KOPT-K1 (cell line): Measurements from ENCODE around the gene DNMBP.
A peak's percentile ranks its signal among the peaks of the same experiment; 100 is the strongest.
"Not testable (repeated sequence)": the region's sequence is repeated elsewhere in the genome, so short reads cannot be mapped to it uniquely, and the experiment has no call there.

Experiments
- H3K27ac ChIP-seq: fragments of 200-600 bp; sonication (generic); 2 replicates; pipeline ENCODE4 v1.5.1; 2016; ENCODE audit warnings: antibody characterized with exemption, mild to moderate bottlenecking, low read depth, low read length; ENCODE audit not compliant: poor library complexity, severe bottlenecking
- H3K36me3 ChIP-seq: fragments of 200-600 bp; sonication (generic); 2 replicates; pipeline ENCODE4 v1.5.1; 2017; ENCODE audit warnings: antibody characterized with exemption, mild to moderate bottlenecking, low read length, moderate library complexity; ENCODE audit not compliant: insufficient read depth
- H3K9me3 ChIP-seq: fragments of 200-600 bp; sonication (generic); 2 replicates; pipeline ENCODE4 v1.5.1; 2017; ENCODE audit warnings: antibody characterized with exemption, low read length, mild to moderate bottlenecking; ENCODE audit not compliant: insufficient read depth, poor library complexity, severe bottlenecking

Gene DNMBP

DNA sequence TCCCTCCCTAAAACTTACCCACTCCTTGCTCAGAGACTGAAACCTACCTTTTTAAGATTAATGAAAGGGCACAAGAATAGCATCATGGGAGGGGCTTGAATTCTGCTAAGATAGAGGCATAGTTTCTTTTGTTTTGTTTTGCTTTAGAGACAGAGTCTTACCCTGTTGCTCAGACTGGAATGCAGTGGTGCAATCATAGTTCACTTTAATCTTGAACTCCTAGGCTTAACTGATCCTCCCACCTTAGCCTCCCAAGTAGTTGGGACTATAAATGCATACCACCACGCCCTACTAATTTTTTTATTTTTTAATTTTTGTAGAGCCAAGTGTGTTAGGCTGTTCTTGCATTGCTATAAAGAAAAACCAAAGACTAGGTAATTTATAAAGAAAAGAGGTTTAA lies 17.7 kb upstream of the DNMBP start:
- Histone ChIP-seq H3K9me3 (peaks cover 20% of the 10 kb centered on the region), H3K36me3 (no peaks in the 10 kb centered on the region), H3K27ac (no peak overlapping the region)

DNA sequence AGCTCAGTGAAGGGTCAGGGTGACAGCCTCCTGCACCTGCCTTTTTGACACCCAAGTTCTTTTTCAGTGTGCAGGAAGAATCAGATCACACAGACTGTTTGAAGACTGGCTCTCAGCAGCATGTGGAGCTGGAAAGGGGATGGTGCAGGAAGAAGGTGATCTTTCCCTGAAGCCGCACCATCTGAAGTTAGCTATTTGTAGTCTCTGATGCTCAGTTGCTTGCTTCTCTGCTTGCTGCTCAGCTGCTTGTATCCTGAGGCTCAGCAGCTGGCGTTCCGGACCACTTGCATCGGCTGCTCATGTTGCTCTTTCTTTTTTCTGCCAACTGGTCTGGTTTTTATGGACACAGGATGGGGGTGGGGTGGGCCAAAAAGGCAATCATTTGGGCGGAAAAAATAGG lies 15.8 kb upstream of the DNMBP start:
- peaks cover 20% of the 10 kb centered on the region for H3K9me3 ChIP-seq
- H3K27ac ChIP-seq, result no peak overlapping the region
- H3K36me3 ChIP-seq, result no peaks in the 10 kb centered on the region

DNA sequence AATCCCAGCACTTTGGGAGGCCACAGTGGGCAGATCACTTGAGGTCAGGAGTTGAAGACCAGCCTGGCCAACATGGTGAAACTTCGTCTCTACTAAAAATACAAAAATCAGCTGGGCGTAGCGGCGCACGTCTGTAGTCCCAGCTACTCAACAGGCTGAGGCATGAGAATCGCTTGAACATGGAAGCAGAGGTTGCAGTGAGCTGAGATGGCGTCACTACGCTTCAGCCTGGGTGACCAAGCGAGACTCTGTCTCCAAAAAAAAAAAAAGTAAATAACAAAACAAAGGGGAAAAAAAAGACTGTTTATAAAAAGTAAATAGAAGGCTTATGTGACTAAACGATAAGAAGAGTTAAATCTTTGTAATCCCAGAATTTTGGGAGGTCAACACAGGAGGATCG lies 15.0 kb upstream of the DNMBP start:
- H3K9me3 ChIP-seq, result peaks cover 20% of the 10 kb centered on the region
- no peaks in the 10 kb centered on the region for H3K36me3 ChIP-seq
- no peak overlapping the region for H3K27ac ChIP-seq

DNA sequence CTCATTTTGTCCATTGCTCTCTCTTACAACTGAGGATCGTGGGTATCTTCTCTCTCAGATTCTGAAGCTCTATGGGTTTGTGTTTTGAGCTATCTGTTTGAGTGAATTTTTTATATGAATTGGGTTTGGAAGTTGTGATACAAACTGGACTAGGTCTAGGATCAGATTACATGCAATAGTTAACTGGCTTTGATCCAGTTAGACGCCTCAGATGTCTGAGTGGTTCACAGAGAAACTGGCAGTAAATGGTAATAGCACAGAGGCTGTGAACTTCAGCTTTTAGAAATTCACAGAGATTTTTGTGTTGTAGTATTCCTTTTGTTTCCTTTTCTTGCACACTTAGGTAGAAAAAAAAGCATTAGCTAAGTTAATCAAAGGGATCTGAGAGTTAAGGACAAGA lies 12.7 kb upstream of the DNMBP start:
- H3K9me3 ChIP-seq, result peaks cover 3% of the 10 kb centered on the region
- no peak overlapping the region for H3K27ac ChIP-seq
- no peaks in the 10 kb centered on the region for H3K36me3 ChIP-seq

DNA sequence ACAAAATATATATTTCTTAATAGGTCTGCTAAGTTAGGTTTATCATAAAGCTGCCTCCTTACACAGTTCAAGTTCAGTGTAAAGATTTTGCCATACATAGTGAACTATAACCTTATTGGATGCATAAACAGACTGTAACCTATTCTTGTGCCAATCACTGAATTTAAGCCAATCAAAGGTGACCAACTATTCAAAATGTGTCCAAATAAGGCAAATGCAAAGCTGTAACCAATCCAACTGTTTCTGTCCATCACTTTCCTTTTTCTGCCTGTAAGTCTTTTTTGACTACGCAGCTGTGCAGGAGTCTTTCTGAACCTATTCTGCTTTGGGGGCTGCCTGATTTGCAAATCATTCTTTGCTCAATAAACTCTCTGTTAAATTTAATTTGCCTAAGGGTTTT lies 11.6 kb upstream of the DNMBP start:
- H3K27ac ChIP-seq, result no peak overlapping the region
- H3K9me3 ChIP-seq, result no peaks in the 10 kb centered on the region
- H3K36me3 ChIP-seq, result no peaks in the 10 kb centered on the region

DNA sequence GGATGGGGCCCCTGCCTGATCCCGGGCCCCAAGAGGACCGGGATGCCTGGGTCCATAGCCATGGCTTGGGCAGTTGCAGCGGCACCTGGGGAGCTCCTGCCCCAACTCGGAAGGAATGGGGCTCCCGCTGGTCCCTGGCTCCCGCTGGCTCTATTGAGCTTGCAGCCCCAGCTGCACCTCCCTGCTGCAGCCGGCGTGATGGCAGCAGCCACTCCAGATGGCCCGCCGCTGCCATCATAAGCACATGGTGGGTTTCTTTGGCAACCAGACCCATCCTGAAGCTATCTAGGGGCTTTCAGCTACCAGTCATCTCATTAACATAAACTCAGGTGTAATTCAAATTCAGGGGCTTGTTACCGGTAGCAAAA lies 11.1 kb upstream of the DNMBP start:
- H3K36me3 ChIP-seq, result no peaks in the 10 kb centered on the region
- no peak overlapping the region for H3K27ac ChIP-seq
- H3K9me3 ChIP-seq, result no peaks in the 10 kb centered on the region

DNA sequence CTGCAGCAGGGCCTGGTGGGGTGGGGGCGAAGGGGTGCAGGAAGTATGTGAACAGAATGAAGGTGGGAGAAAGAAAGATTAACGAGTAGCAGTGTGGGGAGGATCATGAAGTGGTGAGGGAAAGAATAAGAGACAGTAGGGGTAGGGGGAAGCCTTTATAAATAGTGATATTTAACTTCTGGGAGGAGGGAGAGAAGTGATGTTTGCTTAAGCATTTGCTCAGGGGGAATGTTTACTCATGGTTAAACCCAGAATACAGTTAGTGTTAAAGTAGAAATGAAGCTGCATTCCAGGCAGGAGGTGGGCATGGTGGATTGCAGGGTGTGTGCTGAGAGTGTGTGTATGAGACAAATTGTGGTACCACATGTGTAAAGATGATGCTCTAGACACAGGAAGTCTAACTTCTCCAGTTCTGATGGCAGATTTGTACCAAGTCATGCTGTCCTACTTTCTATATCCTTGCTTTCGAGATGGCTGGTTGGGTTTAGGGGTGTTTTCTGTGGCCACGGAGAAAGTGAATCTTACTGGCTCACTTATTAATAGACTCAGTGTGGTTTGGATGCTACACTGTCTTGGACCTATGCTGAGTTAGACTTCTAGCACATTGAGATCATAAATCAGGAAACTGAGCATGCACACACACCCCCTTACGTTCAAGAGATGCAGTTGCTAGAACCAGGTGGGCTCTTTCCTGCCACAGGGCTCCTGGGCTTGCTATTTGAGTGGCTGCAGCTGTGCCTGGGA lies 10.6 kb upstream of the DNMBP start:
- Histone ChIP-seq H3K36me3 (no peaks in the 10 kb centered on the region), H3K9me3 (no peaks in the 10 kb centered on the region), H3K27ac (no peak overlapping the region)

DNA sequence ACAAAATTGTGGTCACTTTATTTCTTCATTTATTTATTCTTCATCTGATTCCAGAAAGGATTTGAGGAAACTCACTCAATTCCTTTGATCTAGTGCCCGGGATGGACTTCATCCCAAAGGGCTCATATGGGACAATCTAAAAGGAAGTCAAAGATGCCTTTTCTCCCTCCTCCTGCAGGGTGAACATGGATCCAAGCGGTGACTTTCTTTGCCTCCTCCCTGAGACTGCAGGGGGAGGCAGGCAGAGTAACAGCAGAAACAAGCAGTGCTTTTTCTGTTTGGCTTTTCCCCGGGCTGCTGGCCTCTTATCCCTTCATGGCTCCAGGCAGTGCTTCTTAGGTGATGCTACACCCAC lies 10.0 kb upstream of the DNMBP start:
- no peaks in the 10 kb centered on the region for H3K9me3 ChIP-seq
- H3K36me3 ChIP-seq, result no peaks in the 10 kb centered on the region
- no peak overlapping the region for H3K27ac ChIP-seq

DNA sequence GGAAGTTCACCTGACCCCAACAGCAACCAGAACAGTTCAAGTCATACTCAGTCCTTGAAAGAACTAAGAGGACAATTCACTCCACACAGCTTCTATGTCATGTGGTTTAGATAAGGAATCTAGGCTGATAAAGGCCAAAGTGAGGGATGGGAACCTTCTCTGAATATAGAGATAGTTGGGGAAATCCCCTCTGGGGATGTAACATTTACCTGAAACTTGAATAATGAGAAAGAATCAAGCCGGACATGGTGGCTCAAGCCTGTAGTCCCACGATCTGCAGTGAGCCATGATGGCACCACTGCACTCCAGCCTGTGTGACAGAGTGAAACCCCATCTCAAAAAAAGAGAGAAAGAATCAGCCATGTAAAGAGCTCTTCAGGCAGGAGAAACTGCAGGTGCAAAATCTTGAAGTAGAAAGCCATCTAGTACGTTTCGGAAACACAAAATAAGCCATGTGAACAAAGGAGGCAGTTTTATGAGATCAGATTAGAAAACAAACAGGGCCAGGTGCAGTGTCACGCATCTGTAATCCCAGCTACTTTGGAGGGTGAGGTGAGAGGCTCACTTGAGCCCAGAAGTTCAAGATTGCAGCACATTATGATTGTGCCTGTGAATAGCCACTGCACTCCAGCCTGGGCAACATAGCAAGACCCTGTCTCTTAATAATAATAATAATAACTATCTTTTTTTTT lies 4.5 kb upstream of the DNMBP start:
- H3K9me3 ChIP-seq, result no peaks in the 10 kb centered on the region
- H3K36me3 ChIP-seq, result no peaks in the 10 kb centered on the region
- H3K27ac ChIP-seq, result peak overlapping the region; percentile 29

DNA sequence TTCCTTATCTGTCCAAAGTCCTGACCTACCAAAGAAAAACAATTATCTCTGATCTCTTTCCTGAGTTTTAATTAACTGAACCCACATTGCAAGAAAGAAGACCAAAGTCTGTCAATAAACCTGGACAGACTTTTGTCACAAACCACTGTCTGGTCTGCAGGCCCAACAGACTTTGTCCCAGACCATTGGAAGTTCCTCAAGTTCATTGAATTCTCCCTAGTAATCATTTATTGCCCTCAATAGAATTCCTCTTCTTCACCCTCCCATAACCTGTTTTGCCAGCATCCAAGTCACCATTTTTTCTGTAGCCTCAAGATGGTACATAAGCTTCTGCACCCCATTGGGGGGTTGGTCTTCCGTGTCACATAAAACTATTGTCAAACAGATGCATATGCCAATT lies 3.9 kb upstream of the DNMBP start:
- Histone ChIP-seq H3K27ac (peak overlapping the region; percentile 29), H3K9me3 (no peaks in the 10 kb centered on the region), H3K36me3 (no peaks in the 10 kb centered on the region)

DNA sequence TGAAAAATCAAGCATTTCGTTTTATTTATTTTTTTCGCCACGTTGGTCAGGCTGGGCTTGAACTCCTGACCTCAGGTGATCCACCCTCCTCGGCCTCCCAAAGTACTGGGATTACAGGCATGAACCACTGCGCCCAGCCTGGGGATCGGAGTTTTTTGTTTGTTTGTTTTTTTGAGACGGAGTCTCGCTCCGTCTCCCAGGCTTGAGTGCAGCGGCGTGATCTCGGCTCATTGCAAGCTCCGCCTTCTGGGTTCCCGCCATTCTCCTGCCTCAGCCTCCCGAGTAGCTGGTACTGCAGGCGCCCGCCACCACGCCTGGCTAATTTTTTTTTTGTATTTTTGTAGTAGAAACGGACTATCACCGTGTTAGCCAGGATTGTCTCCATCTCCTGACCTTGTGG lies 2.2 kb upstream of the DNMBP start:
- H3K27ac ChIP-seq, H3K36me3 ChIP-seq, H3K9me3 ChIP-seq: not testable (repeated sequence)

DNA sequence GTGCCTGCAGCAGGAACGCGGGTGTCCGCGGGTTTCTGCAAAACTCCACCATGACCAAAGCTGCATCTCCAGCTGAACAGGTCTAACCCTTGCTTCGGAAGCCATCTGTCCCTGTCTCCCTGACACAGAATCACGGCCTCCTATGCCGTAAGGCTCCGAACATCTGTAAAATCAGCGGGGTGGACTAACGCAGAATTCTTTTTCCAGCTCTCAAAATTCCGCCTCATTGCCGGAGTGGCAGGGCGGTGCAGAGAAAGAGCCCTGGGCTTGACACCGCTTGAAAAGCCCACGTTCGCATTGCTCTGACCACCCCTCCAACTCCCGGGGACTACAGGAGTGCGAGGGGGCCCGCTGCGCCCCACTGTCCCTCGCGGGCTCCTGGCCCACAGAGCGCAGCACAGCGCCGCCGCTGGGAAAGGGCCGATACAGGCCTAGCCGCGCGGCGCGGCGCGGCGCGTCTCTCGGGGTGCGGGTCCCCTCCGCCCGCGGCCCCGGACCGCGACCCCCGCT lies 409 bp downstream of the DNMBP start:
- no peaks in the 10 kb centered on the region for H3K36me3 ChIP-seq
- H3K27ac ChIP-seq, result peak overlapping the region; percentile 33
- no peaks in the 10 kb centered on the region for H3K9me3 ChIP-seq

DNA sequence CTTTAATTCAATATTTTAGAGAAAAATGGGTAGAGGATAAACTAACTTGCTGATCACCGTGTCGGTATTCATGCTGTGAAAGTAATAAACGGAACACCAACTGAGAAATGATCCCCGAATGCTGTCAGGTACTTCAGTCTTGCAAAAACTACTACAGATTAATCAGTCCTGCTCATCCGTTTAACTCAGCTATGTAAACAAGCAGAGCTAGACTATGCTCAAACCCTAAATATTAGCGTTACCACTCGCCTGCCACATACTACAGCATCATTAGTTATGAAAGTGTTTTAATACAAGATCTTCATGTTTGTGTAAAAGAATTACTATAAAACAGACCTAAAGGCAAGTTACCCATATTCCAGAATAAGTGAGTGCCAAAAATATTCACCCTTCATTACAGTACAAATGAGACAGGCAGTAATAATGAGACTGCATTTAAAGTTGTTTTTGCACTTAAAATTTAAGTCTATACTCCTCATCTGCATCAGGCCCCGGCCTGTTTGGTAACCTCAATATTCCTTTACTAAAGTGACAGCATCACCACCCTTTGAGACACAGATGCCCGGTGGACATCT lies 952 bp downstream of the DNMBP start:
- Histone ChIP-seq H3K27ac (peak overlapping the region; percentile 33), H3K36me3 (no peaks in the 10 kb centered on the region), H3K9me3 (no peaks in the 10 kb centered on the region)

DNA sequence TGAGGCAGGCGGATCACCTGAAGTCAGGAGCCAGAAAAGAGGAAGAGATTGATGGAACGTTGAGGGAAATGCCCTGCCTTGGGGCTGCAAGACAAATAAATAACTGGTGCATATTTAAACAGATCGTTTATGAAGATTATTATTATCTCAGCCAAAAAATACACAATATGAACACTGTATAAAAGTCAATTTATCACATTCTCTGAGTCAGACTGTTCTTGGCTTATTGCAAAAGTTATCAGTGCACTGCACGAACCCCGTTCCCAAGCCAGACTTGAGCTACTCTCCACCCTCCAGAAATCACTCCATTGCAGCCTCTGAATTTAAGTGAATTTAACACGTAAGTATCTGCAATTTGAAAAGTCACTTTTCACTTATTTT lies 1.6 kb downstream of the DNMBP start:
- no peaks in the 10 kb centered on the region for H3K36me3 ChIP-seq

DNA sequence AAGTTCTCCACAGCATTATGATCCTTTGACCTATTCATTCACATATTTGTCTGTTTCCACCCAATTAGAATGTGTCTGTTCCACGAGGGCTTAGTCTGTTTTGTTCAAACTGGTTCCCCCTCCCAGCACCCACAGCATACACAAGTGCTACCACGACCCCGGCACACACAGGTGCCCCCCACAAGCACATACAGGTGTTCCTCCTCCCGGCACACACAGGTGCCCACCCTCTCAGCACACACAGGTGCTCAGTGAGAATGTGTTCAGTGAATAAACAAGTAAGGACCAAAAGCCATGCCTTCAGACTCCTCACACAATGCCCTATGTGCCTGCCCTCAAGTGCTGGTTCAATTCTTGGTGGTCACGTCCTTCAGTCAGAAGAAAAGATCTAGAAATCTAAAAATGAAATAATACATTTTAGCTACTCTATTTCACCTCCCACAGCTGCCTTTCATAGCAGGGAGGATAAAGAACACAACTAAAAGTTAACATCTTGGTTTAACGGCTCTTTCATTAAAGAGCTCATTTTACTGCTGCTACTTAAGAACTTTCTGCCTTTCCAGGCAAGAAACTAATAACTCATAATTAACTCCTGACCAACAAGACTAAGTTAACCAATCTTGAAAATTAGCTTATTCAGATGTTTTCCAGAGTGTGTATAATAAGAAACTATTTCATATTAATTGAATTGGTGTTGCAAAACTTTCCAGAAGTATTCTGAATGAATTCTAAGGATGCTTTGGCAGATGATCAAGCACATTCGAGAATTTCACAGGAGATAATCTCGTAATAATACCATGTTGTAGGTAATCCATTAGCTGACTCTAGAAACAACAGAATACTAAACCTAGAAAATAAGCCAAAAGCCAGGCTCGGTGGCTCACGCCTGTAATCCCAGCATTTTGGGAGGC lies 2.3 kb downstream of the DNMBP start:
- Histone ChIP-seq H3K36me3 (no peaks in the 10 kb centered on the region), H3K9me3 (no peaks in the 10 kb centered on the region), H3K27ac (no peak overlapping the region)

More for the DNA sequence above, 1.6 kb downstream of the DNMBP start:
- Histone ChIP-seq H3K27ac (no peak overlapping the region), H3K9me3 (no peaks in the 10 kb centered on the region)
